AG08396 (cell line): ENCODE results near the gene CFAP97D1.
"Not testable (repeated sequence)": the region's sequence is repeated elsewhere in the genome, so short reads cannot be mapped to it uniquely, and the experiment has no call there.

Source experiments
- DNase-seq: peaks from one replicate; pipeline ENCODE4 v3.0.0; 2012; ENCODE audit warnings: low spot score, mixed read lengths

Gene CFAP97D1

GRCh38 chr17:43798024-43798423 is 17.8 kb downstream of the CFAP97D1 start:
- DNase-seq, result not testable (repeated sequence)

- no peak for DNase-seq
Observed at GRCh38 chr17:43799047-43799446, 18.8 kb downstream of the CFAP97D1 start.

GRCh38 chr17:43800736-43801135 is 20.5 kb downstream of the CFAP97D1 start:
- DNase-seq, result no peak

GRCh38 chr17:43801844-43802243 is 21.6 kb downstream of the CFAP97D1 start:
- DNase-seq, result no peak

- DNase-seq, result no peak
Observed at GRCh38 chr17:43803758-43804157, 23.5 kb downstream of the CFAP97D1 start.

- no peak for DNase-seq
Observed at GRCh38 chr17:43805117-43805516, 24.9 kb downstream of the CFAP97D1 start.

- DNase-seq, result no peak
Observed at GRCh38 chr17:43808076-43808475, 27.8 kb downstream of the CFAP97D1 start.

GRCh38 chr17:43809121-43809520 is 28.9 kb downstream of the CFAP97D1 start:
- DNase-seq, result no peak

GRCh38 chr17:43810226-43810715 is 30.0 kb downstream of the CFAP97D1 start:
- no peak for DNase-seq

GRCh38 chr17:43810823-43811222 is 30.6 kb downstream of the CFAP97D1 start:
- DNase-seq, result no peak

- DNase-seq, result no peak
Observed at GRCh38 chr17:43812396-43813265, 32.4 kb downstream of the CFAP97D1 start.

GRCh38 chr17:43813386-43813785 is 33.2 kb downstream of the CFAP97D1 start:
- DNase-seq, result no peak

GRCh38 chr17:43814026-43814425 is 33.8 kb downstream of the CFAP97D1 start:
- no peak for DNase-seq

GRCh38 chr17:43814714-43815113 is 34.5 kb downstream of the CFAP97D1 start:
- peak; percentile 70 for DNase-seq

- no peak for DNase-seq
Observed at GRCh38 chr17:43816336-43817320, 36.4 kb downstream of the CFAP97D1 start.

GRCh38 chr17:43817826-43818225 is 37.6 kb downstream of the CFAP97D1 start:
- no peak for DNase-seq

GRCh38 chr17:43818966-43819365 is 38.7 kb downstream of the CFAP97D1 start:
- DNase-seq, result no peak

GRCh38 chr17:43820759-43821158 is 40.5 kb downstream of the CFAP97D1 start:
- no peak for DNase-seq

GRCh38 chr17:43822570-43823190 is 42.4 kb downstream of the CFAP97D1 start:
- DNase-seq, result no peak

GRCh38 chr17:43823350-43824084 is 43.3 kb downstream of the CFAP97D1 start:
- no peak for DNase-seq

- no peak for DNase-seq
Observed at GRCh38 chr17:43825567-43825966, 45.3 kb downstream of the CFAP97D1 start.
